Erythroblast (primary cell): ENCODE results near the gene JMJD7.

Experiments used
- GATA1 ChIP-seq: IDR thresholded peaks from 2 replicates; pipeline ENCODE4 v1.6.1; 2011; ENCODE audit warnings: low read depth, mild to moderate bottlenecking, control low read depth, low read length, moderate library complexity
- POLR2A ChIP-seq: IDR thresholded peaks from 2 replicates; pipeline ENCODE4 v1.6.1; 2011; ENCODE audit warnings: mild to moderate bottlenecking, low read length

- TF ChIP-seq POLR2A (no peak), GATA1 (no peak)
Measured at GRCh38 chr15:41850482-41851166, 22.7 kb downstream of the JMJD7 start.
